HG03565 (cell line): Measurements from ENCODE around the gene SOST.

ENCODE experiments used
- ATAC-seq: cut with Tn5 transposase; IDR thresholded peaks from one replicate; pipeline ENCODE4 v1.9.1; 2021; ENCODE audit warnings: mild to moderate bottlenecking, moderate library complexity; ENCODE audit not compliant: unreplicated experiment

Gene SOST

DNA sequence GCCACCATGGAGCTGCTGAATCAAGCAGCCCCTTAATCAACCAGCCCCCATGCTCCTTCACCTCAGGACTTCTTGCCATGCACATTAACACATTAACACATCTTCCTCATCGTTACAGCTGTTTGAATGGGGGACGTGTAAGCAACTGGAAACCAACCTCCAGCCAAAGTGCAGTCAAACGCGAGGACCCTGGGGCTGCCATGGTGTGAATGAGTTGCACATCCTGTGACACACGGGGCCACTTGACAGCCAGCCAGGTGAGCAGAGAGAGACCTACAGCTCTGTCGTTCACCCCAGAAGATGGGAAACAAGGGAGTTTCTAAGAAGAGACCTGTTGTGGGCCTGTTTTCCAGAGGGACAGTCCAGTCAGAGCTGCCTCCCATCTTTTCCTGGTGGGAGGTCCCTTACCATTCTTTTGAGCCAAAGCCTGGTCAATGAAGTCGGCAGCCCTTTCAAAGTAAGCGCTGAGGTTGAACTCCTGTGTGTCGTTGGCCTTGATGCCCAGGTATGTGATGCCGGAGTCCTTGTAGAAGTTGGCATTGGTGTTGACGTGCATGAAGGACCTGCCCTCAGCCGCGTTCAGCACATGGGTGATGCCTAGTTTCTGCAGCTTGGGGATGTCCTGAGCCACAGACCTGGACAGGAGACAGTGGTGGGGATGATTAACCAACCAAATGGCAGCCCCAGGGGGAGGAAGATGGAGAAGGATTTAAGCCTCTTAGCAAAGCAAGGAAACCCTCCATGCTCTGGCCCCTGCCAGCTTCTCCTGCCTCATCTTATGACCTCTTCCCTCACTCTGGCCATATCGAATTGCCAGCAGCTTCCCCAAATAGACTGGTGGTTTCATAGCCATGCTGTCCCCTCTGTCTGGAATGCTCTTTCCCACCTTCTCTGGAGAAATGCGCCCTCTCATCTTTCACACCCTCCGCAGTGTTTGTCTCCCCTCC is 16.0 kb upstream of the SOST start:
- no peak for ATAC-seq

GRCh38 chr17:43772877-43773648 is 14.5 kb upstream of the SOST start:
- ATAC-seq = no peak

GRCh38 chr17:43771463-43771862 is 12.9 kb upstream of the SOST start:
- no peak for ATAC-seq

- ATAC-seq = no peak
These were observed 12.4 kb upstream of the SOST start for GRCh38 chr17:43770957-43771356.

DNA sequence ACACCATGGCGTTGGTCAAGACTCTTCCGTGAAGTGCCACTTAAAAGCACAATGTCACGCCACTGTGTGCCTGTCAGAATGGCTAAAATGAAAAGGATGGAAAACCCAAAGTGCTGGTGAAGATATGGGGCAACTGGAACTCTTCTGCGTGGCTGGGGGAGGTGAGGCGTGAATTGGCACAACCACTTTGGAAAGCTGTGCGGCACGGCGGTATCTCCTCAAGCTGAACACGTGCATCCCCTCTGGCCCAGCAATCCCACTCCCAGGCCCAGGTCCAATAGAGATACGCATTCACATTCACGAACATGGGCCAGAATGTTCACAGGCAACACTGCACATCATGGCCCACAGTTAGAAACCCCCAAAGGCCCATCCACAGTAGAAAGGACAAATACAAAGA is 11.3 kb upstream of the SOST start:
- ATAC-seq = no peak

GRCh38 chr17:43769426-43769825 is 10.8 kb upstream of the SOST start:
- no peak for ATAC-seq

- no peak for ATAC-seq
These were observed 10.4 kb upstream of the SOST start for GRCh38 chr17:43768943-43769342.

GRCh38 chr17:43768382-43768781 is 9.8 kb upstream of the SOST start:
- ATAC-seq = no peak

DNA sequence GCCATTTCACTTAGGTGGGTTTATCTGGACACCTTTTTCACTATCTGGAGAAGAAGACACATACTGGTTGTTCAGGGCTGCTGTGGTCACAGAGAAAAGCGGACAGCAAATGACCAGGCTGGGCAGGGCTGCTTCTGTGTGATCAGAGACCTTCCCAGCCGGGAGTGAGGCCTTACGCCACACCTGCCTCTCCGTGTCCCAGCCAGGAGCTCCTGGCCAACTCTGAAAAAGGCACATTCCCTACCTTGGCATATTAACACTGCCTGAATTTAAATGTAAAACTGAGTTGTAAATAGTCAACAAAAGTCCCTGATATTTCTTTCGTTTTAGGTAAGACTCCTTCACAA is 9.1 kb upstream of the SOST start:
- ATAC-seq = no peak

GRCh38 chr17:43767053-43767712 is 8.6 kb upstream of the SOST start:
- ATAC-seq = no peak

GRCh38 chr17:43766413-43767052 is 7.9 kb upstream of the SOST start:
- no peak for ATAC-seq

DNA sequence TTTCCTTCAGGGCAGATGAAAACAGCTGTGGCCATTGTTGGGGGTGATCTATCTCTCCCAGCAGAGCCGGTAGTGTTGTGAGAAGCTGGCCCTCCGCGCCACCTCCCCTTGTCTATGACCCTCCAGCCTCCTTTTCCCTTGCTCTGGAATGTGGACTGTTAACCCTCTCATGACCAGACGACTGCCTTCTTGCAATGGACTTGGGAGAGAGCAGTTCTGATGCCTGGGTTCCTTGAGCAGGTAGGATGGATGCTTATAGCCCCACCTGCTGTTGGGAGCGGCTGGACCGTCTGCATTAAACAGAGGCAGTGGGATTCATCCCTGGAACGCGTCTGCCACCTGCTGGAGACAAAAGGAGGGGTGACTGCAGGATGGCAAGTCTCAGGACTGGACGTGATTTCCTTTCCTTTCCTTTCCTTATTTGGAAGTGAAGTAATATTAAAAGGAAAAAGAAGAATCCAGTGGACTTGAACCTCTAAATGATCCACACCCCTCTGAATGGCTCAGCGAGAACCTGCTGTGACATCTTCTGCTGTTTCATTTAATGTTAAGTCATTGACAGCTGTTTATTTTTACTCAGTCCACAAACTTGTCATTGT is 1.8 kb upstream of the SOST start:
- peak; percentile 45 for ATAC-seq

GRCh38 chr17:43759836-43760235 is 1.2 kb upstream of the SOST start:
- ATAC-seq = no peak

GRCh38 chr17:43758086-43758485 is 505 bp downstream of the SOST start:
- ATAC-seq = no peak

DNA sequence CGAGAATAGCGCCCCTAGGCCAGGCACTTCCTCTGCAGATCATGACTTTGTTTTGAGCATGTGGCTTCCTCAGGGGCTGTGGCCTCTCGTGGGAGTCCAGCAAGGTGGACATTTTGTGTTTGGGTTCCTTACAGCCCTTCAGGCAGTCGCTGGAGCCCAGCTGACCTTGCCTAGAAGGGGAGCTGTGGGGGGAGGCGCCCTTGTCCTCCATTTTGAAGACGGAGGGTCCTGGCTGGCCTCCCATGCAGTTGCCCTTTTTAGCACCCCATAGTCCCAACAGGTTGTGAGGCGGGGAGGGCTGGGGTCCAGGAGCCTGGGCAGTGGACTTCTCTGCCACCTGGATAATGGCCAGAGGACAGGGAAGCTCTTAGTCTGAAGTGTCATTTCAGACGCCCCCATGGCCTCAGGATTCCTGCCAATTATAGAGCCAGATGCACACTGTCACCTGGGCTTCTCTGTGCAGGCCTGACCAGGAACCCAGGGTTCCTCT is 1.4 kb downstream of the SOST start:
- no peak for ATAC-seq

DNA sequence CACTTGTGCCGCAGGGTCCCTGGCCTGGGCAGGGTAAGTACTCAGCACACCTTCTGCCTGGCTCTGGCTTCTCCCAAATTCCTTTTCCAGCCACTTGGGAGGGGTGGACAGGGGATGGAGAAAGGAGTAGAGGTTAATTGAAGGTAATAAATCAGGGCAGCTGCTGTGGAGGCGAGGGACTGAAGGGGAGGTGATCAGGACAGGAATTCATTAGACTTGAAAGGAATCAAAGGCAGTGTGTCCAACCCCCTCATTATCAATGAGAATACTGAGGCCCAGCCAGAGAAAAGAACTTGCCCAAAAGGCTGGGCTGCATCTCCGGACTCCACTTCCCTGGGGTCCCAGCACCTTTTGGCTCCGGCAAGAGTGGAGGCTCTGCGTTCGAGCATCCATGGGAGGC is 2.4 kb downstream of the SOST start:
- ATAC-seq = no peak

DNA sequence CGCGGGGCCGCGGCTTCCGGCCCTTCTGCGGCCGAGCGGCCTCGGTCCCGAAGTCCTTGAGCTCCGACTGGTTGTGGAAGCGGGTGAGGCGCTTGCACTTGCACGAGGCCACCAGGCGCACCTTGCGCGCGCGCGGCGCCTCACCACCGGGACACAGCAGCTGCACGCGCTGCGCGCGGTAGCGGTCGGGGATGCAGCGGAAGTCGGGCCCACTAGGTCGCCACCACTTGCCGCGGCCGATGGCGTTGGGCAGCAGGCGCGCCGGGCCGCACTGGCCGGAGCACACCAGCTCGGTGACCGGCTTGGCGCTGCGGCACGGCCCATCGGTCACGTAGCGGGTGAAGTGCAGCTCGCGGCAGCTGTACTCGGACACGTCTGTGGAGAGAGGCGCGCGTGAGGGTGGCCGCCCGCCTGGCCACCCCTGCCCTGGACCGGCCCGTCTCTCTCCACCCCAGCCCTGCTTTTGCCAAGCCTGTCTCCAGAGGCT is 3.2 kb downstream of the SOST start:
- no peak for ATAC-seq

GRCh38 chr17:43754947-43755346 is 3.6 kb downstream of the SOST start:
- no peak for ATAC-seq

DNA sequence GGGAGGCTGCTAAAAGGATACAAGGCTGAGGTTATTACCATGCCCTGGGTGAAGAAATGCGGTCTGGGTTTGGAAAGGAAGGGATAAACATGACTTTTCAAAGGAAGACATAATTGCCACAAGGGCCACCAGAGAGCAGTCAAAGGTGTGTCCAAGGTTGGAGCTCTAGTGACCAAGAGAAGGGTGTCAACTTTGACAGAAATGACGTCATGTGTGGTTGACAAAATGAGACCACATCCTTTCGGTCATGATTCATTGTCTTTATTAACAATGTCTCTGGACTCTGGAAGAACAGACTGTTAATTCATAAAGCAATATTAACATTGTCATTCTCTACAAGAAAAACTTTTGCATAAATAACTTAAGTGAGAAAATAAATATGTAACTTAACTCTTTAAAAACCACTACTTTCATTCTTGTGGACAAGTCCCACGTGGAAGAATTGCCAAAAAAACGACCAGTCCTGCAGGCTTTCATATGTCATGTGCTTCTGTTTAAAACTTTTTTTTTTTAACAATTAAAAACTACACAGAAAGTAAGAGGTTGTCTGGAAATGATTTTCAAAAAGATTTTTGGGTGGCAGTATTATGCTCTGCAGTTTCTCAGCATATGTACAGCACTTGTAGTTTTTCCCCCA is 5.0 kb downstream of the SOST start:
- ATAC-seq = no peak

- ATAC-seq = no peak
These were observed 8.4 kb downstream of the SOST start for GRCh38 chr17:43750153-43750552.
